ENCODE results near the gene MGAT4B.
A peak's percentile ranks its signal among the peaks of the same experiment; 100 is the strongest.

The MGAT4B gene

GRCh38 chr5:179805529-179806249 lies 977 bp downstream of the MGAT4B start:
- DNase-seq, result peak in 1 of 5 experiments; percentile 77

- no peak for DNase-seq
These were observed 1.6 kb downstream of the MGAT4B start for GRCh38 chr5:179805070-179805528.

GRCh38 chr5:179804555-179804947 lies 2.1 kb downstream of the MGAT4B start:
- DNase-seq, result no peak

GRCh38 chr5:179803651-179804554 lies 2.8 kb downstream of the MGAT4B start:
- peak in 2 of 5 experiments; percentile 37 to 45 for DNase-seq

- DNase-seq, result no peak
These were observed 3.6 kb downstream of the MGAT4B start for GRCh38 chr5:179802950-179803562.

- no peak for DNase-seq
These were observed 4.3 kb downstream of the MGAT4B start for GRCh38 chr5:179802207-179802883.

- DNase-seq, result peak; percentile 59 to 83 (median 74)
These were observed 5.1 kb downstream of the MGAT4B start for GRCh38 chr5:179801304-179802206.

- DNase-seq, result no peak
These were observed 5.9 kb downstream of the MGAT4B start for GRCh38 chr5:179800696-179801201.

- no peak for DNase-seq
These were observed 6.5 kb downstream of the MGAT4B start for GRCh38 chr5:179800071-179800695.

- no peak for DNase-seq
These were observed 7.1 kb downstream of the MGAT4B start for GRCh38 chr5:179799644-179799973.

- no peak for DNase-seq
These were observed 7.7 kb downstream of the MGAT4B start for GRCh38 chr5:179798771-179799643.

GRCh38 chr5:179798144-179798770 lies 8.4 kb downstream of the MGAT4B start:
- no peak for DNase-seq

GRCh38 chr5:179797741-179798140 lies 8.9 kb downstream of the MGAT4B start:
- no peak for DNase-seq

- no peak for DNase-seq
These were observed 9.6 kb downstream of the MGAT4B start for GRCh38 chr5:179796877-179797608.

- DNase-seq, result peak; percentile 50 to 79 (median 64)
These were observed 10.5 kb downstream of the MGAT4B start for GRCh38 chr5:179795863-179796833.

- no peak for DNase-seq
These were observed 11.4 kb downstream of the MGAT4B start for GRCh38 chr5:179795049-179795862.

GRCh38 chr5:179794575-179794974 lies 12.1 kb downstream of the MGAT4B start:
- DNase-seq, result no peak
